DND-41 (cell line): ENCODE measurements around the gene KIF18B.
A peak's percentile ranks its signal among the peaks of the same experiment; 100 is the strongest.

Experiments
- ATAC-seq: fragments of 200-7000 bp; cut with Tn5 transposase; 3 replicates; pipeline ENCODE4 v1.9.1; 2021; ENCODE audit warnings: low read depth; ENCODE audit not compliant: insufficient read depth
- DNase-seq: peaks from one replicate; pipeline ENCODE4 v3.0.0-alpha.2; 2020
- H2AFZ ChIP-seq: 2 replicates; pipeline ENCODE4 v1.6.0; 2012; ENCODE audit warnings: low read depth, low read length
- H3K27ac ChIP-seq: 2 replicates; pipeline ENCODE4 v1.5.1; 2012; ENCODE audit warnings: low read length, inconsistent platforms
- H3K27me3 ChIP-seq: fragments of 200-600 bp; sonication (generic); 2 replicates; pipeline ENCODE4 v1.6.0; 2012; ENCODE audit warnings: low read length, mild to moderate bottlenecking, inconsistent platforms; ENCODE audit not compliant: insufficient read depth, poor library complexity
- H3K36me3 ChIP-seq: 2 replicates; pipeline ENCODE4 v1.5.1; 2012; ENCODE audit warnings: low read length, inconsistent platforms; ENCODE audit not compliant: insufficient read depth
- H3K4me1 ChIP-seq: 2 replicates; pipeline ENCODE4 v1.5.1; 2012; ENCODE audit warnings: mild to moderate bottlenecking, low read length; ENCODE audit not compliant: insufficient read depth
- H3K4me2 ChIP-seq: 2 replicates; pipeline ENCODE4 v1.6.0; 2012; ENCODE audit warnings: mild to moderate bottlenecking, moderate library complexity, low read length, inconsistent platforms; ENCODE audit not compliant: insufficient read depth
- H3K4me3 ChIP-seq, 2 experiments: fragments of 200-600 bp in 1 of 2; shearing (Covaris generic) in 1 of 2; 2 replicates each; pipeline ENCODE4 v1.5.1; 2012 to 2016; ENCODE audit warnings: inconsistent platforms in 2 of 2, low read length in 2 of 2, mild to moderate bottlenecking in 2 of 2, low read depth in 1 of 2, moderate library complexity in 1 of 2
- H3K79me2 ChIP-seq: 2 replicates; pipeline ENCODE4 v1.6.0; 2012; ENCODE audit warnings: low read length, inconsistent platforms; ENCODE audit not compliant: insufficient read depth
- H3K9ac ChIP-seq: 2 replicates; pipeline ENCODE4 v1.6.0; 2012; ENCODE audit warnings: low read depth, mild to moderate bottlenecking, inconsistent platforms, low read length, moderate library complexity
- H3K9me3 ChIP-seq: 2 replicates; pipeline ENCODE4 v1.5.1; 2012; ENCODE audit warnings: low read length, moderate library complexity, mild to moderate bottlenecking, inconsistent platforms; ENCODE audit not compliant: insufficient read depth, severe bottlenecking
- H4K20me1 ChIP-seq: 2 replicates; pipeline ENCODE4 v1.6.0; 2012; ENCODE audit warnings: low read length; ENCODE audit not compliant: insufficient read depth
- EZH2 ChIP-seq: IDR thresholded peaks from 3 replicates; pipeline ENCODE4 v1.6.1; 2012; ENCODE audit warnings: borderline replicate concordance, low read depth, mild to moderate bottlenecking, moderate library complexity, low read length, inconsistent platforms; ENCODE audit not compliant: severe bottlenecking
- TF ChIP-seq, protein P1 (sequence below): IDR thresholded peaks from 2 replicates; pipeline ENCODE4 v1.5.1; 2012; ENCODE audit warnings: borderline replicate concordance, low read length, moderate library complexity, mild to moderate bottlenecking; ENCODE audit not compliant: poor library complexity, severe bottlenecking; ENCODE audit errors: extremely low read depth

Gene KIF18B

DNA sequence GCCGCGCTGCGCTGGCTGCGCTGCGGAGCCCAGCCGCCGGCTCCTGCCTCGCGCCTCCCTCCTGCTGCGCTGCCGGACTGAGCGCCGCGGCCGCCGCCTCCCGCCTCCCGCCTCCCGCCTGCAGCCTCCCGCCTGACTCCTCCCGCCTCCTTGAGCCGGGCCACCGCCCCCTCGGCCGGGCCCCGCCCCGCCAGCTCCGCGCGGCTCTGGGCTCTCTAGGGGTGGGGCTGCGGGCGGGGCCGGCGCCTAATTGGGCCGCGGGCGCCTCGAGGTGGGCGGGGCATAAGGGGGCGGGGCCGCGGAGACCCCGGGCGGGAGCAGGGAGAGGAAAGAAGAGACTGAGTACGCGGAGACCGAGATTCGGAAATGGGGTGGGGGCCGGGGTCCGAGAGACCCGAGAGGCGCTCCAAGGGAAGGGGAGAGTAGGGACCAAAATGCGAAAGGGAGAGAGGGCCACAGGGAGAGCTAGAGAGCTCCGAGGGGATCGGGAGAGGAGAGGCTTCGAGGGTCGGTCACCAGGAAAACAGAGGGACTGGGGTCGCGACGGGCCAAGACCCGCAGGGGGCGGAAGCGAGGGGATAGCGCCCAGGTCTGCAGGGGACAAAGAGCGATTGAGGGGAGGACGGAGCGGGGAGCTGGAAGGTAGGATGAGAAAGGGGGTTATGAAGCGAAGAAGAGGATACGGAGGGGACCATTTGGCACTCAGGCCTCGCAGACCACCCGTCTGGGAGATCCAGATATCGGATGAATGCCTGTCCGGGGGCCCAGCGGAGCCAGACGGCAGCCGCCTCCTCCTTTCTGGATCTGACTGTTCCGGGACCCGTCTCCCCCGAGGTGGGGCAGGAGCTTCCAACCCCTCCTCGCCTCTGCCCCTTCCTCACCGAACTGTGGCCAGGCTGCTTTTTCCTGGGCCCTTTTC lies 20.9 kb upstream of the KIF18B start, which contains the start of gene C1QL1:
TSS of gene C1QL1 (minus strand) at position 79 of the 919 bp plus-strand sequence. CDS start 255 bp downstream, outside the sequence.
- Histone ChIP-seq H3K79me2 (no peaks in the 10 kb centered on the region), H3K36me3 (no peaks in the 10 kb centered on the region), H3K27ac (no peak within 1 kb of the TSS), H3K4me3 (peak within 1 kb of the TSS; percentile 13 to 61; a peak in 3 of 4 replicates), H3K4me1 (peaks cover 9% of the 10 kb centered on the region), H2AFZ (peak within 1 kb of the TSS; percentile 94), H3K9me3 (no peaks in the 10 kb centered on the region), H4K20me1 (0 out of 2 replicates have a peak, but pooled peaks cover 3% of the 10 kb centered on the region), H3K27me3 (peaks cover 41% of the 10 kb centered on the region), H3K9ac (peak within 1 kb of the TSS; percentile 56), H3K4me2 (peak within 1 kb of the TSS; percentile 93)
- DNase-seq (peak; percentile 94), ATAC-seq (peak; percentile 97)
- TF ChIP-seq EZH2: no peak
- TF ChIP-seq, protein P1, sequence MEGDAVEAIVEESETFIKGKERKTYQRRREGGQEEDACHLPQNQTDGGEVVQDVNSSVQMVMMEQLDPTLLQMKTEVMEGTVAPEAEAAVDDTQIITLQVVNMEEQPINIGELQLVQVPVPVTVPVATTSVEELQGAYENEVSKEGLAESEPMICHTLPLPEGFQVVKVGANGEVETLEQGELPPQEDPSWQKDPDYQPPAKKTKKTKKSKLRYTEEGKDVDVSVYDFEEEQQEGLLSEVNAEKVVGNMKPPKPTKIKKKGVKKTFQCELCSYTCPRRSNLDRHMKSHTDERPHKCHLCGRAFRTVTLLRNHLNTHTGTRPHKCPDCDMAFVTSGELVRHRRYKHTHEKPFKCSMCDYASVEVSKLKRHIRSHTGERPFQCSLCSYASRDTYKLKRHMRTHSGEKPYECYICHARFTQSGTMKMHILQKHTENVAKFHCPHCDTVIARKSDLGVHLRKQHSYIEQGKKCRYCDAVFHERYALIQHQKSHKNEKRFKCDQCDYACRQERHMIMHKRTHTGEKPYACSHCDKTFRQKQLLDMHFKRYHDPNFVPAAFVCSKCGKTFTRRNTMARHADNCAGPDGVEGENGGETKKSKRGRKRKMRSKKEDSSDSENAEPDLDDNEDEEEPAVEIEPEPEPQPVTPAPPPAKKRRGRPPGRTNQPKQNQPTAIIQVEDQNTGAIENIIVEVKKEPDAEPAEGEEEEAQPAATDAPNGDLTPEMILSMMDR: peak; percentile 46

GRCh38 chr17:44967907-44968224 lies 20.3 kb upstream of the KIF18B start:
- ATAC-seq: no peak
- H3K9ac ChIP-seq: no peak overlapping the region
- H3K27me3 ChIP-seq: peaks cover 41% of the 10 kb centered on the region

DNA sequence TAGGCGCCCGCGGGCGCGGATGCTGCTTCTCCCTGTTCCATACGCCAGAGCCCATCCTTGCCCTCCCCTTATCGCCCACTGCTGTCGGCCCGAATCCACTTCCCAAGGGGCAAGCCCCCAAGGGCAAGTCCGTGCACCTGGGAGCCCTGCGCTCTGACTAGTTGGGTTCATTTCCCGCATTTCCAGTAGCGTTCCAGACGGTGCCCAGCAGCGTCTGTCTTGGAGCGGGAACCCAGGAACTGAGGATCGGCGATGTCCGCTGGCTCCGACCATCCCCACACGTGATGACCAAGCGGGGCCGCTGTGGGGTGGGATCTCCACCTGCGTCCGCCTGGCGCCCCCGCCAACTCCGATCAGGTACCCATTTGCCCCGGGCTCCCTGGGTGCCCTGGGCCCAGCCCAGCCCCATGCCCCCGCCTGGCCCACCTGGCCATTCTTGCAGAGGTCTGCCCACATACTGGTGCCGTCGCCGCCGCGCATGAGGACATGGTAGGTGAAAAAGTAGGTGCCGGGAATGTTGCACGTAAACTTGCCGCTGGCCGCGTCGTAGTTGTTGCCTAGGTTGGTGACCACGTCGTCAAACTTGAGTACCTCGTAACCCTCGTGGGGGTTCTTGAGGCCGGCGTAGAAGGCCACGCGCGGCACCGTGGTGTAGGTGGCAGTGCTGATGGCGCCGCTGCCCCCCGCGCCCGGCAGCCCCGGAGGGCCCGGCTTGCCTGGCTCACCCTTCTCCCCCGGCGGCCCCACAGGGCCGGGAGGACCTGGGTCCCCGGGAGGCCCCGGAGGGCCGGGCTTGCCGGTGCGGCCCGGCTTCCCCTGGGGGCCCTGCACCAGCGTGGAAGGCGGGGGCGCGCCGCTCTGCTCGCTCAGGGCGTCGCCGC lies 19.7 kb upstream of the KIF18B start:
- H3K4me1 ChIP-seq: peaks cover 9% of the 10 kb centered on the region
- H2AFZ ChIP-seq: no peak overlapping the region
- H4K20me1 ChIP-seq: peaks cover 3% of the 10 kb centered on the region; the same call in 1 of the 2 replicates
- no peaks in the 10 kb centered on the region for H3K36me3 ChIP-seq
- H3K4me2 ChIP-seq: no peak overlapping the region
- H3K9me3 ChIP-seq: no peaks in the 10 kb centered on the region
- ATAC-seq (no peak), DNase-seq (no peak)
- peaks cover 38% of the 10 kb centered on the region for H3K27me3 ChIP-seq
- no peaks in the 10 kb centered on the region for H3K79me2 ChIP-seq
- H3K4me3 ChIP-seq: no peak overlapping the region
- no peak for TF ChIP-seq EZH2
- TF ChIP-seq, protein P1: no peak
- no peak overlapping the region for H3K27ac ChIP-seq
- H3K9ac ChIP-seq: no peak overlapping the region

More at GRCh38 chr17:44967907-44968224, 20.3 kb upstream of the KIF18B start:
- H3K27ac ChIP-seq: no peak overlapping the region
- peak overlapping the region; percentile 93 for H3K4me2 ChIP-seq
- no peaks in the 10 kb centered on the region for H3K9me3 ChIP-seq
- TF ChIP-seq EZH2: no peak
- TF ChIP-seq, protein P1: no peak
- peaks cover 3% of the 10 kb centered on the region; the same call in 1 of the 2 replicates for H4K20me1 ChIP-seq
- DNase-seq: no peak
- peaks cover 9% of the 10 kb centered on the region for H3K4me1 ChIP-seq
- no peak overlapping the region for H2AFZ ChIP-seq
- H3K36me3 ChIP-seq: no peaks in the 10 kb centered on the region
- H3K79me2 ChIP-seq: no peaks in the 10 kb centered on the region
- no peak overlapping the region; a peak in 1 of 4 replicates for H3K4me3 ChIP-seq
